Mesenchymal stem cell (in vitro differentiated cells and primary cell): Measurements from ENCODE around the gene WFDC1.

Experiments
- DNase-seq: peaks from one replicate; pipeline ENCODE4 v3.0.0-alpha.2; 2013
- H2AFZ ChIP-seq: one replicate; pipeline ENCODE4 v1.6.1; 2013; ENCODE audit warnings: low read depth, mild to moderate bottlenecking, control low read depth, inconsistent platforms, low read length, moderate library complexity
- H2AK5ac ChIP-seq: 2 replicates; pipeline ENCODE4 v1.6.1; 2013; ENCODE audit warnings: low read length, moderate library complexity, mild to moderate bottlenecking, inconsistent platforms; ENCODE audit not compliant: severe bottlenecking
- H2BK120ac ChIP-seq: one replicate; pipeline ENCODE4 v1.6.1; 2013; ENCODE audit warnings: low read depth, mild to moderate bottlenecking, inconsistent platforms, low read length, moderate library complexity
- H2BK12ac ChIP-seq, 2 experiments: one replicate each; pipeline ENCODE4 v1.6.1; 2013; ENCODE audit warnings: inconsistent platforms in 2 of 2, low read length in 2 of 2, mild to moderate bottlenecking in 2 of 2, moderate library complexity in 2 of 2, control low read depth in 1 of 2
- H2BK15ac ChIP-seq: one replicate; pipeline ENCODE4 v1.6.1; 2013; ENCODE audit warnings: mild to moderate bottlenecking, low read depth, inconsistent platforms; ENCODE audit not compliant: poor library complexity, severe bottlenecking
- H2BK5ac ChIP-seq: 2 replicates; pipeline ENCODE4 v1.6.1; 2013; ENCODE audit warnings: low read depth, mild to moderate bottlenecking, low read length, control low read depth, inconsistent platforms; ENCODE audit not compliant: poor library complexity, severe bottlenecking
- H3K14ac ChIP-seq, 2 experiments: one replicate each; pipeline ENCODE4 v1.6.1; 2013; ENCODE audit warnings: inconsistent platforms in 2 of 2, low read length in 2 of 2, control low read depth in 1 of 2, mild to moderate bottlenecking in 1 of 2, moderate library complexity in 1 of 2
- H3K18ac ChIP-seq, 2 experiments: one replicate each; pipeline ENCODE4 v1.6.1; 2013; ENCODE audit warnings: inconsistent platforms in 2 of 2, low read length in 2 of 2, control low read depth in 1 of 2, low read depth in 1 of 2, mild to moderate bottlenecking in 1 of 2
- H3K23ac ChIP-seq, 2 experiments: one replicate each; pipeline ENCODE4 v1.6.1; 2013; ENCODE audit warnings: inconsistent platforms in 2 of 2, low read length in 2 of 2, mild to moderate bottlenecking in 2 of 2, moderate library complexity in 2 of 2, control low read depth in 1 of 2
- H3K27ac ChIP-seq: 2 replicates; pipeline ENCODE4 v1.5.1; 2013; ENCODE audit warnings: mild to moderate bottlenecking, moderate library complexity, low read length, control low read depth, inconsistent platforms; ENCODE audit not compliant: poor library complexity, severe bottlenecking
- H3K27me3 ChIP-seq, 2 experiments: 2 replicates each; pipeline versions ENCODE4 v1.6.1 to v1.7.0; 2013; ENCODE audit warnings: low read length in 2 of 2, mild to moderate bottlenecking in 2 of 2, moderate library complexity in 2 of 2, control low read depth in 1 of 2, inconsistent platforms in 1 of 2; ENCODE audit not compliant: control insufficient read depth in 1 of 2, insufficient read depth in 1 of 2
- H3K36me3 ChIP-seq, 2 experiments: 2 replicates each; pipeline versions ENCODE4 v1.6.1 to v1.7.0; 2013; ENCODE audit warnings: low read length in 2 of 2, control low read depth in 1 of 2, inconsistent platforms in 1 of 2, low read depth in 1 of 2, mild to moderate bottlenecking in 1 of 2; ENCODE audit not compliant: insufficient read depth in 2 of 2, control insufficient read depth in 1 of 2
- H3K4ac ChIP-seq, 2 experiments: one replicate each; pipeline ENCODE4 v1.6.1; 2013; ENCODE audit warnings: inconsistent platforms in 2 of 2, low read length in 2 of 2, mild to moderate bottlenecking in 2 of 2, moderate library complexity in 2 of 2, control low read depth in 1 of 2, low read depth in 1 of 2
- H3K4me1 ChIP-seq: 2 replicates; pipeline ENCODE4 v1.6.1; 2013; ENCODE audit warnings: low read depth, low read length, control low read depth; ENCODE audit not compliant: control insufficient read depth, insufficient read depth
- H3K4me2 ChIP-seq: 2 replicates; pipeline ENCODE4 v1.6.1; 2013; ENCODE audit warnings: low read length, mild to moderate bottlenecking, inconsistent platforms; ENCODE audit not compliant: poor library complexity, severe bottlenecking
- H3K4me3 ChIP-seq, 2 experiments: 2 replicates each; pipeline versions ENCODE4 v1.5.1 to v1.7.0; 2013; ENCODE audit warnings: low read length in 2 of 2, mild to moderate bottlenecking in 2 of 2, control low read depth in 1 of 2, low read depth in 1 of 2; ENCODE audit not compliant: insufficient read depth in 1 of 2
- H3K79me1 ChIP-seq: replicated peaks from 2 replicates; pipeline ENCODE4 v1.6.1; 2013; ENCODE audit warnings: mild to moderate bottlenecking, control low read depth, low read length, inconsistent platforms; ENCODE audit not compliant: poor library complexity, severe bottlenecking
- H3K9ac ChIP-seq: 2 replicates; pipeline ENCODE4 v1.7.0; 2013; ENCODE audit warnings: mild to moderate bottlenecking, low read length, moderate library complexity
- H3K9me3 ChIP-seq: 2 replicates; pipeline ENCODE4 v1.7.0; 2013; ENCODE audit warnings: mild to moderate bottlenecking, low read length; ENCODE audit not compliant: control insufficient read depth
- H4K8ac ChIP-seq: one replicate; pipeline ENCODE4 v1.6.1; 2013; ENCODE audit warnings: inconsistent platforms, mild to moderate bottlenecking, low read length, moderate library complexity
- H4K91ac ChIP-seq: one replicate; pipeline ENCODE4 v1.6.1; 2013; ENCODE audit warnings: mild to moderate bottlenecking, low read length, inconsistent platforms
- WGBS: methylation state at CpG from one replicate; pipeline ENCODE4 v1.1.7; 2013; ENCODE audit warnings: mixed read lengths; 5-methylcytosine and 5-hydroxymethylcytosine counted together

WFDC1 gene

GRCh38 chr16:84255050-84255810 lies 39.4 kb upstream of the WFDC1 start:
- WGBS = 89% methylated on average over 4 of the region's 4 CpGs
- H3K4me3 ChIP-seq = no peak overlapping the region
- peaks cover 13% of the 10 kb centered on the region for H3K9me3 ChIP-seq
- H3K27me3 ChIP-seq = peaks cover 29 to 76% of the 10 kb centered on the region in 2 experiments
- no peak overlapping the region for H2BK12ac ChIP-seq
- H2AFZ ChIP-seq = no peak overlapping the region
- no peaks in the 10 kb centered on the region for H3K36me3 ChIP-seq
- no peaks in the 10 kb centered on the region for H3K79me1 ChIP-seq
- no peak for DNase-seq
- no peak overlapping the region for H2BK120ac ChIP-seq
- no peak overlapping the region for H2BK15ac ChIP-seq
- H4K8ac ChIP-seq = no peak overlapping the region
- H3K14ac ChIP-seq = no peak overlapping the region
- no peaks in the 10 kb centered on the region for H3K4me1 ChIP-seq
- H3K18ac ChIP-seq = no peak overlapping the region
- H3K9ac ChIP-seq = no peak overlapping the region
- H2AK5ac ChIP-seq = no peak overlapping the region
- H4K91ac ChIP-seq = no peak overlapping the region
- H3K27ac ChIP-seq = no peak overlapping the region
- no peak overlapping the region for H3K4ac ChIP-seq
- no peak overlapping the region for H3K4me2 ChIP-seq
- no peak overlapping the region for H3K23ac ChIP-seq
- H2BK5ac ChIP-seq = no peak overlapping the region

- Histone ChIP-seq H3K27me3 (peaks cover 14 to 63% of the 10 kb centered on the region in 2 experiments), H2BK5ac (no peak overlapping the region), H3K4me3 (no peak overlapping the region), H4K91ac (no peak overlapping the region), H3K18ac (no peak overlapping the region), H3K23ac (no peak overlapping the region), H3K36me3 (no peaks in the 10 kb centered on the region), H3K27ac (no peak overlapping the region), H4K8ac (no peak overlapping the region), H3K4me2 (no peak overlapping the region), H2BK15ac (no peak overlapping the region), H3K14ac (no peak overlapping the region), H3K9me3 (peaks cover 13% of the 10 kb centered on the region), H3K79me1 (no peaks in the 10 kb centered on the region), H2BK12ac (no peak overlapping the region), H3K4me1 (no peaks in the 10 kb centered on the region), H2AK5ac (no peak overlapping the region), H2BK120ac (no peak overlapping the region), H2AFZ (no peak overlapping the region), H3K4ac (no peak overlapping the region), H3K9ac (no peak overlapping the region)
- 98% methylated on average over 9 of the region's 11 CpGs for WGBS
- DNase-seq = no peak
Observed at GRCh38 chr16:84258266-84258665, 36.4 kb upstream of the WFDC1 start.

GRCh38 chr16:84259691-84260090 lies 35.0 kb upstream of the WFDC1 start:
- Histone ChIP-seq H3K4ac (no peak overlapping the region), H3K23ac (no peak overlapping the region), H3K4me1 (no peaks in the 10 kb centered on the region), H3K79me1 (no peaks in the 10 kb centered on the region), H3K4me3 (no peak overlapping the region), H3K14ac (no peak overlapping the region), H3K9ac (no peak overlapping the region), H3K27me3 (peaks cover 14 to 65% of the 10 kb centered on the region in 2 experiments), H2BK15ac (no peak overlapping the region), H3K18ac (no peak overlapping the region), H3K4me2 (no peak overlapping the region), H3K27ac (no peak overlapping the region), H2BK5ac (no peak overlapping the region), H3K9me3 (peaks cover 13% of the 10 kb centered on the region), H4K91ac (no peak overlapping the region), H2BK120ac (no peak overlapping the region), H2BK12ac (no peak overlapping the region), H2AFZ (no peak overlapping the region), H4K8ac (no peak overlapping the region), H3K36me3 (no peaks in the 10 kb centered on the region), H2AK5ac (no peak overlapping the region)
- DNase-seq = no peak
- no CpG with 5 or more reads among the region's 3 CpGs for WGBS

GRCh38 chr16:84260766-84261554 lies 33.7 kb upstream of the WFDC1 start:
- Histone ChIP-seq H3K4me2 (no peak overlapping the region), H3K36me3 (no peaks in the 10 kb centered on the region), H3K23ac (no peak overlapping the region), H2AK5ac (no peak overlapping the region), H2BK5ac (no peak overlapping the region), H4K91ac (no peak overlapping the region), H2BK15ac (no peak overlapping the region), H3K27me3 (peaks cover 6 to 64% of the 10 kb centered on the region in 2 experiments), H3K4ac (no peak overlapping the region), H3K4me3 (no peak overlapping the region), H3K14ac (no peak overlapping the region), H2BK12ac (no peak overlapping the region), H3K27ac (no peak overlapping the region), H4K8ac (no peak overlapping the region), H3K9ac (no peak overlapping the region), H2AFZ (no peak overlapping the region), H2BK120ac (no peak overlapping the region), H3K79me1 (no peaks in the 10 kb centered on the region), H3K9me3 (peaks cover 4% of the 10 kb centered on the region), H3K18ac (no peak overlapping the region), H3K4me1 (no peaks in the 10 kb centered on the region)
- DNase-seq = no peak
- 88% methylated on average over 22 of the region's 23 CpGs for WGBS
